OCI-LY1 (cell line): ENCODE results near the gene ATP8A2.
A peak's percentile ranks its signal among the peaks of the same experiment; 100 is the strongest.

Experiments used
- H2AFZ ChIP-seq: fragments of 200-600 bp; sonication (generic), shearing (Covaris generic); 2 replicates; pipeline ENCODE4 v1.6.0; 2014; ENCODE audit warnings: antibody characterized with exemption, mild to moderate bottlenecking, low read length
- H3F3A ChIP-seq: fragments of 200-600 bp; sonication (generic), shearing (Covaris generic); 2 replicates; pipeline ENCODE4 v1.6.0; 2014; ENCODE audit warnings: mild to moderate bottlenecking, antibody characterized with exemption, low read length, moderate library complexity; ENCODE audit not compliant: insufficient read depth
- H3K27ac ChIP-seq: fragments of 200-600 bp; sonication (generic); 2 replicates; pipeline ENCODE4 v1.5.1; 2014; ENCODE audit warnings: low read length, mixed run types, mild to moderate bottlenecking, low read depth; ENCODE audit not compliant: poor library complexity, severe bottlenecking
- H3K27me3 ChIP-seq: fragments of 200-600 bp; sonication (generic); 2 replicates; pipeline ENCODE4 v1.6.0; 2014; ENCODE audit warnings: antibody characterized with exemption, mild to moderate bottlenecking, low read length, moderate library complexity; ENCODE audit not compliant: insufficient read depth
- H3K36me3 ChIP-seq: fragments of 200-600 bp; sonication (generic); 2 replicates; pipeline ENCODE4 v1.6.1; 2014; ENCODE audit warnings: mild to moderate bottlenecking, antibody characterized with exemption, low read length, moderate library complexity, mixed read lengths; ENCODE audit not compliant: insufficient read depth
- H3K4me1 ChIP-seq: fragments of 200-600 bp; sonication (generic); 2 replicates; pipeline ENCODE4 v1.5.1; 2014; ENCODE audit warnings: mild to moderate bottlenecking, low read length, moderate library complexity; ENCODE audit not compliant: insufficient read depth, severe bottlenecking
- H3K4me2 ChIP-seq: fragments of 200-600 bp; sonication (generic), shearing (Covaris generic); 2 replicates; pipeline ENCODE4 v1.6.1; 2014; ENCODE audit warnings: low read length
- H3K4me3 ChIP-seq: fragments of 200-600 bp; sonication (generic); 2 replicates; pipeline ENCODE4 v1.5.1; 2014; ENCODE audit warnings: low read length, low read depth, mild to moderate bottlenecking, mixed read lengths; ENCODE audit not compliant: poor library complexity, severe bottlenecking
- H3K79me2 ChIP-seq: fragments of 200-600 bp; shearing (Covaris generic); 2 replicates; pipeline ENCODE4 v1.6.1; 2016; ENCODE audit warnings: mixed run types, low read length, mixed read lengths; ENCODE audit not compliant: insufficient read depth
- H3K9ac ChIP-seq: fragments of 200-600 bp; sonication (generic), shearing (Covaris generic); 2 replicates; pipeline ENCODE4 v1.6.1; 2014; ENCODE audit warnings: mild to moderate bottlenecking, low read length, mixed read lengths
- H3K9me2 ChIP-seq: fragments of 200-600 bp; sonication (generic), shearing (Covaris generic); 2 replicates; pipeline ENCODE4 v1.6.1; 2014; ENCODE audit warnings: low read depth, mild to moderate bottlenecking, low read length, mixed read lengths
- H3K9me3 ChIP-seq: fragments of 200-600 bp; shearing (Covaris generic); 2 replicates; pipeline ENCODE4 v1.6.1; 2014; ENCODE audit warnings: low read length, mixed read lengths
- H4K20me1 ChIP-seq: fragments of 200-600 bp; sonication (generic), shearing (Covaris generic); 2 replicates; pipeline ENCODE4 v1.6.0; 2016; ENCODE audit warnings: mild to moderate bottlenecking, low read length; ENCODE audit not compliant: insufficient read depth
- EZH2 ChIP-seq: fragments of 200-600 bp; sonication (generic), shearing (Covaris generic); IDR thresholded peaks from 2 replicates; pipeline ENCODE4 v1.8.0; 2017; ENCODE audit warnings: borderline replicate concordance, mixed run types, mild to moderate bottlenecking, antibody characterized with exemption, low read length, moderate library complexity, mixed read lengths
- TF ChIP-seq, protein P1 (sequence below): fragments of 200-600 bp; sonication (generic), shearing (Covaris generic); IDR thresholded peaks from 2 replicates; pipeline ENCODE4 v1.5.1; 2017; ENCODE audit warnings: mild to moderate bottlenecking, antibody characterized with exemption, low read length, moderate library complexity, mixed read lengths

Gene ATP8A2

DNA sequence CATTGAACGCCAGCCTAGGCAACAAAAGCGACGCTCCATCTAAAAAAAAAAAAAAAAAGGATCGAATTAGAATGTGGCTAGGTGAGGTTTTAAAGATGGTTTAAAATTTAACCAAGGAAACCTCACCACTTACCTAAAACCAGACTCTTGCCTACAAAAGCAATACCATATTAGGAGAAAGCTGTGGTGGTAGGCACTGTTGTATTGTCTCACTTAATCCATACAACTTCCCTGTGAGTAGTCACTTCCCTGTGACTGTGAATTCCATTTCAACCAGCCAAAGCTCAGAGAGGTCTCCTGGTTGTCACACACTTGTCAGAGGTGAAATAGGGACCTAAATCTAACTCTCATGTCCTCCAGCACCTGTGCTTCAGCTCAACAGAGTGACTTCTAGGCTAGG lies 664.6 kb downstream of the ATP8A2 start:
- Histone ChIP-seq H3K9ac (no peak overlapping the region), H4K20me1 (no peaks in the 10 kb centered on the region), H3K36me3 (no peaks in the 10 kb centered on the region), H3K9me2 (no peaks in the 10 kb centered on the region), H3K79me2 (no peaks in the 10 kb centered on the region), H3K9me3 (no peaks in the 10 kb centered on the region), H3K27ac (no peak overlapping the region), H3K27me3 (no peaks in the 10 kb centered on the region), H2AFZ (no peak overlapping the region), H3K4me2 (no peak overlapping the region), H3K4me1 (no peaks in the 10 kb centered on the region), H3K4me3 (no peak overlapping the region), H3F3A (no peaks in the 10 kb centered on the region)
- TF ChIP-seq, protein P1, sequence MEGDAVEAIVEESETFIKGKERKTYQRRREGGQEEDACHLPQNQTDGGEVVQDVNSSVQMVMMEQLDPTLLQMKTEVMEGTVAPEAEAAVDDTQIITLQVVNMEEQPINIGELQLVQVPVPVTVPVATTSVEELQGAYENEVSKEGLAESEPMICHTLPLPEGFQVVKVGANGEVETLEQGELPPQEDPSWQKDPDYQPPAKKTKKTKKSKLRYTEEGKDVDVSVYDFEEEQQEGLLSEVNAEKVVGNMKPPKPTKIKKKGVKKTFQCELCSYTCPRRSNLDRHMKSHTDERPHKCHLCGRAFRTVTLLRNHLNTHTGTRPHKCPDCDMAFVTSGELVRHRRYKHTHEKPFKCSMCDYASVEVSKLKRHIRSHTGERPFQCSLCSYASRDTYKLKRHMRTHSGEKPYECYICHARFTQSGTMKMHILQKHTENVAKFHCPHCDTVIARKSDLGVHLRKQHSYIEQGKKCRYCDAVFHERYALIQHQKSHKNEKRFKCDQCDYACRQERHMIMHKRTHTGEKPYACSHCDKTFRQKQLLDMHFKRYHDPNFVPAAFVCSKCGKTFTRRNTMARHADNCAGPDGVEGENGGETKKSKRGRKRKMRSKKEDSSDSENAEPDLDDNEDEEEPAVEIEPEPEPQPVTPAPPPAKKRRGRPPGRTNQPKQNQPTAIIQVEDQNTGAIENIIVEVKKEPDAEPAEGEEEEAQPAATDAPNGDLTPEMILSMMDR, result no peak
- TF ChIP-seq EZH2, result no peak

DNA sequence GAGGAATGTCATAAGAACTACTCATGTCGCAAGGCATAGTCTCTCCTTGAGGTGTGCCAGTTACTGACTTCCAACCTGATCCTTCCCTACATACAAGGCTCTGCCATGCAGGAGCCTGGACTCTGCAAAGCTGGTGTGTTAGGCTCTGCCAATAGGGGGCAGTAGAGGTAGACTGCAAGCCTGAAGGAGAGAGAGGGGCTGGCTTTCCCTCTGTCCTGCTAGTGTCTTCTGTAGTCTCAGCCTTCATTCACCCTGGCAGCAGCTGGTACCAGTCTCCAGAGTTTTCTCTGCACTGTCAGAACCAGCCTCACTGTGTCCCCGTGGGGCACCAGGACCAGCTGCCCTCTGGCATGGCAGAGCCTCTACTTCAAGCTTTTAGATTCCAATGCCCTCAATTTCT lies 665.5 kb downstream of the ATP8A2 start:
- TF ChIP-seq EZH2, result no peak
- TF ChIP-seq, protein P1, result peak; percentile 58
- H3K36me3 ChIP-seq, result no peaks in the 10 kb centered on the region
- no peaks in the 10 kb centered on the region for H3K79me2 ChIP-seq

DNA sequence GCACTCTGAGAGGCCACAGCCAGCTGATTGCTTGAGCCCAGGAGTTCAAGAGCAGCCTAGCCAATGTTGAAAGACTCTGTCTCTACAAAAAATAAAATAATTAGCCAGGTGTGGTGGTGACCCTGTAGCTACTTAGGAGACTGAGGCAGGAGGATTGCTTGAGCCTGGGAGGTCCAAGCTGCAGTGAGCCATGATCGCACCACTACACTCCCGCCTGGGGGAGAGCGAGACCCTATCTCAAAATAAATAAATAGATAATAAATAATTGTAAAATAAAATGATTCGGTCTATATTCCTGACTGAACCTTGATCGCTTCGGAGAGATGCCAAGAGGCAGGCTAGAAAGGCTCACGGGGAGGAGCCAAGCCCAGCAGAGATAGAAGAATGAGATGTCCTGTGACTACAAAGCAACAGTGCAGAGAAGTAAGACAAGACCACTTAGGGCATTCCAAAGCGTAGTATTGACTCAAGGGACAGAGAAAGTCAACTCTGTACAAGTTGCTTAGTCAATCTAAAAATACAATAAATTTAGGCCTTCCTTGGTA lies 667.2 kb downstream of the ATP8A2 start:
- no peak overlapping the region for H3K27ac ChIP-seq
- TF ChIP-seq, protein P1, result no peak
- TF ChIP-seq EZH2, result no peak
- H3K36me3 ChIP-seq, result no peaks in the 10 kb centered on the region
- no peaks in the 10 kb centered on the region for H3K4me1 ChIP-seq
- no peaks in the 10 kb centered on the region for H3F3A ChIP-seq
- H3K9ac ChIP-seq, result no peak overlapping the region
- H3K27me3 ChIP-seq, result no peaks in the 10 kb centered on the region
- no peak overlapping the region for H3K4me2 ChIP-seq
- H3K4me3 ChIP-seq, result no peak overlapping the region
- no peak overlapping the region for H2AFZ ChIP-seq
- no peaks in the 10 kb centered on the region for H3K9me2 ChIP-seq
- no peaks in the 10 kb centered on the region for H4K20me1 ChIP-seq
- no peaks in the 10 kb centered on the region for H3K79me2 ChIP-seq
- H3K9me3 ChIP-seq, result no peaks in the 10 kb centered on the region

More for the DNA sequence above, 665.5 kb downstream of the ATP8A2 start:
- H3K27ac ChIP-seq, result no peak overlapping the region
- no peaks in the 10 kb centered on the region for H3K9me3 ChIP-seq
- no peak overlapping the region for H3K4me3 ChIP-seq
- no peaks in the 10 kb centered on the region for H3K4me1 ChIP-seq
- no peak overlapping the region for H3K9ac ChIP-seq
- no peaks in the 10 kb centered on the region for H4K20me1 ChIP-seq
- H3K27me3 ChIP-seq, result no peaks in the 10 kb centered on the region
- H3K9me2 ChIP-seq, result no peaks in the 10 kb centered on the region
- no peaks in the 10 kb centered on the region for H3F3A ChIP-seq
- H3K4me2 ChIP-seq, result no peak overlapping the region
- H2AFZ ChIP-seq, result no peak overlapping the region
